KOPT-K1 (cell line): ENCODE results near the gene UNC5C.

Experiments
- H3K27ac ChIP-seq: fragments of 200-600 bp; sonication (generic); 2 replicates; pipeline ENCODE4 v1.5.1; 2016; ENCODE audit warnings: antibody characterized with exemption, mild to moderate bottlenecking, low read depth, low read length; ENCODE audit not compliant: poor library complexity, severe bottlenecking
- H3K36me3 ChIP-seq: fragments of 200-600 bp; sonication (generic); 2 replicates; pipeline ENCODE4 v1.5.1; 2017; ENCODE audit warnings: antibody characterized with exemption, mild to moderate bottlenecking, low read length, moderate library complexity; ENCODE audit not compliant: insufficient read depth
- H3K9me3 ChIP-seq: fragments of 200-600 bp; sonication (generic); 2 replicates; pipeline ENCODE4 v1.5.1; 2017; ENCODE audit warnings: antibody characterized with exemption, low read length, mild to moderate bottlenecking; ENCODE audit not compliant: insufficient read depth, poor library complexity, severe bottlenecking

Gene UNC5C

GRCh38 chr4:95515589-95515988 is 33.2 kb downstream of the UNC5C start:
- Histone ChIP-seq H3K9me3 (no peaks in the 10 kb centered on the region), H3K36me3 (no peaks in the 10 kb centered on the region), H3K27ac (no peak overlapping the region)

GRCh38 chr4:95513022-95513421 is 35.8 kb downstream of the UNC5C start:
- H3K27ac ChIP-seq = no peak overlapping the region
- H3K9me3 ChIP-seq = no peaks in the 10 kb centered on the region
- H3K36me3 ChIP-seq = no peaks in the 10 kb centered on the region

- no peaks in the 10 kb centered on the region for H3K9me3 ChIP-seq
- H3K27ac ChIP-seq = no peak overlapping the region
- no peaks in the 10 kb centered on the region for H3K36me3 ChIP-seq
These were observed 37.3 kb downstream of the UNC5C start for GRCh38 chr4:95511477-95511876.

GRCh38 chr4:95510877-95511276 is 37.9 kb downstream of the UNC5C start:
- Histone ChIP-seq H3K36me3 (no peaks in the 10 kb centered on the region), H3K27ac (no peak overlapping the region), H3K9me3 (no peaks in the 10 kb centered on the region)

GRCh38 chr4:95510145-95510544 is 38.6 kb downstream of the UNC5C start:
- H3K9me3 ChIP-seq = no peaks in the 10 kb centered on the region
- H3K27ac ChIP-seq = no peak overlapping the region
- no peaks in the 10 kb centered on the region for H3K36me3 ChIP-seq

GRCh38 chr4:95508421-95508820 is 40.4 kb downstream of the UNC5C start:
- H3K27ac ChIP-seq = no peak overlapping the region
- H3K9me3 ChIP-seq = no peaks in the 10 kb centered on the region
- no peaks in the 10 kb centered on the region for H3K36me3 ChIP-seq

GRCh38 chr4:95507561-95507960 is 41.2 kb downstream of the UNC5C start:
- Histone ChIP-seq H3K36me3 (no peaks in the 10 kb centered on the region), H3K9me3 (no peaks in the 10 kb centered on the region)

GRCh38 chr4:95507147-95507546 is 41.6 kb downstream of the UNC5C start:
- no peaks in the 10 kb centered on the region for H3K9me3 ChIP-seq
- H3K36me3 ChIP-seq = no peaks in the 10 kb centered on the region
- H3K27ac ChIP-seq = no peak overlapping the region

More at GRCh38 chr4:95507561-95507960, 41.2 kb downstream of the UNC5C start:
- H3K27ac ChIP-seq = no peak overlapping the region

- no peaks in the 10 kb centered on the region for H3K36me3 ChIP-seq
- H3K27ac ChIP-seq = no peak overlapping the region
- no peaks in the 10 kb centered on the region for H3K9me3 ChIP-seq
These were observed 42.5 kb downstream of the UNC5C start for GRCh38 chr4:95506264-95506663.

- H3K36me3 ChIP-seq = no peaks in the 10 kb centered on the region
- no peaks in the 10 kb centered on the region for H3K9me3 ChIP-seq
- H3K27ac ChIP-seq = no peak overlapping the region
These were observed 43.0 kb downstream of the UNC5C start for GRCh38 chr4:95505799-95506198.

GRCh38 chr4:95505151-95505550 is 43.6 kb downstream of the UNC5C start:
- Histone ChIP-seq H3K27ac (no peak overlapping the region), H3K36me3 (no peaks in the 10 kb centered on the region), H3K9me3 (no peaks in the 10 kb centered on the region)

- Histone ChIP-seq H3K36me3 (no peaks in the 10 kb centered on the region), H3K27ac (no peak overlapping the region), H3K9me3 (no peaks in the 10 kb centered on the region)
These were observed 44.3 kb downstream of the UNC5C start for GRCh38 chr4:95504501-95504900.

- Histone ChIP-seq H3K36me3 (no peaks in the 10 kb centered on the region), H3K9me3 (no peaks in the 10 kb centered on the region), H3K27ac (no peak overlapping the region)
These were observed 48.4 kb downstream of the UNC5C start for GRCh38 chr4:95500361-95500760.

GRCh38 chr4:95499291-95499696 is 49.5 kb downstream of the UNC5C start:
- Histone ChIP-seq H3K27ac (no peak overlapping the region), H3K9me3 (no peaks in the 10 kb centered on the region), H3K36me3 (no peaks in the 10 kb centered on the region)

GRCh38 chr4:95494186-95494585 is 54.6 kb downstream of the UNC5C start:
- Histone ChIP-seq H3K36me3 (no peaks in the 10 kb centered on the region), H3K27ac (no peak overlapping the region), H3K9me3 (no peaks in the 10 kb centered on the region)

GRCh38 chr4:95478679-95479078 is 70.1 kb downstream of the UNC5C start:
- Histone ChIP-seq H3K36me3 (no peaks in the 10 kb centered on the region), H3K27ac (no peak overlapping the region), H3K9me3 (no peaks in the 10 kb centered on the region)

- Histone ChIP-seq H3K27ac (no peak overlapping the region), H3K36me3 (no peaks in the 10 kb centered on the region), H3K9me3 (no peaks in the 10 kb centered on the region)
These were observed 72.7 kb downstream of the UNC5C start for GRCh38 chr4:95476121-95476520.
